HG02938 (cell line): ENCODE measurements around the gene ARHGAP26.

Source experiments
- ATAC-seq: cut with Tn5 transposase; IDR thresholded peaks from one replicate; pipeline ENCODE4 v1.9.1; 2021; ENCODE audit warnings: mild to moderate bottlenecking, moderate library complexity; ENCODE audit not compliant: unreplicated experiment

Gene ARHGAP26

GRCh38 chr5:143275512-143276363 is 505.6 kb downstream of the ARHGAP26 start:
- ATAC-seq, result no peak

GRCh38 chr5:143277536-143277935 is 507.4 kb downstream of the ARHGAP26 start:
- ATAC-seq, result no peak
